SK-N-SH (cell line): ENCODE results near the gene KIF3B. TPM values are rescaled to one million over a fixed set of nuclear protein-coding genes. Genes with fewer than 3 reads are reported as not detected.

Experiments
- CTCF ChIA-PET: fragments of 300-600, 350-600 bp; formaldehyde crosslinking; extraction: SDS; loops from one replicate; lab custom pipeline; 2021; lab: Yijun Ruan, JAX
- POLR2A ChIA-PET: fragments of 350-600 bp; sonication (Branson Sonifier 250); formaldehyde crosslinking; extraction: SDS; loops from one replicate; lab custom pipeline; 2020; ENCODE audit warnings: antibody characterized with exemption, inconsistent platforms; lab: Yijun Ruan, JAX
- DNase-seq: peaks from one replicate; pipeline ENCODE4 v3.0.0; 2012
- H2AFZ ChIP-seq: fragments of 200-600 bp; sonication (generic); 2 replicates; pipeline ENCODE4 v1.8.1; 2016; ENCODE audit warnings: antibody characterized with exemption, mild to moderate bottlenecking, low read depth
- H3F3A ChIP-seq: fragments of 200-600 bp; sonication (generic); replicated peaks from 2 replicates; pipeline ENCODE3; 2016; ENCODE audit warnings: antibody characterized with exemption, mild to moderate bottlenecking; ENCODE audit not compliant: insufficient read depth
- H3K27ac ChIP-seq, 2 experiments: fragments of 200-500 bp in 1 of 2; fragments of 200-600 bp in 1 of 2; sonication (Bioruptor generic) in 1 of 2; sonication (generic), shearing (Covaris generic) in 1 of 2; 2 replicates each; pipeline versions ENCODE4 v1.5.1 to v1.6.1; 2014 to 2016; ENCODE audit warnings: low read depth in 2 of 2, inconsistent platforms in 1 of 2, low read length in 1 of 2, mild to moderate bottlenecking in 1 of 2, mixed read lengths in 1 of 2
- H3K27me3 ChIP-seq: fragments of 200-600 bp; sonication (generic), shearing (Covaris generic); 2 replicates; pipeline ENCODE4 v1.6.1; 2016; ENCODE audit warnings: mixed run types; ENCODE audit not compliant: insufficient read depth
- H3K36me3 ChIP-seq, 2 experiments: fragments of 200-500 bp in 1 of 2; fragments of 200-600 bp in 1 of 2; sonication (Bioruptor generic) in 1 of 2; sonication (generic) in 1 of 2; replicated peaks in 1 of 2; 2 replicates each; pipeline versions ENCODE3 to v1.5.1; 2014 to 2016; ENCODE audit warnings: low read length in 1 of 2, mild to moderate bottlenecking in 1 of 2; ENCODE audit not compliant: insufficient read depth in 2 of 2, control insufficient read depth in 1 of 2
- H3K4me1 ChIP-seq, 2 experiments: fragments of 200-500 bp in 1 of 2; fragments of 200-600 bp in 1 of 2; sonication (Bioruptor generic) in 1 of 2; sonication (generic), shearing (Covaris generic) in 1 of 2; 2 replicates each; pipeline versions ENCODE4 v1.5.1 to v1.6.1; 2014 to 2016; ENCODE audit warnings: low read depth in 1 of 2, low read length in 1 of 2, mixed run types in 1 of 2; ENCODE audit not compliant: insufficient read depth in 2 of 2, control insufficient read depth in 1 of 2
- H3K4me2 ChIP-seq: fragments of 200-600 bp; sonication (generic), shearing (Covaris generic); 2 replicates; pipeline ENCODE4 v1.6.1; 2017; ENCODE audit warnings: mixed run types
- H3K4me3 ChIP-seq, 2 experiments: fragments of 200-500 bp in 1 of 2; fragments of 200-600 bp in 1 of 2; sonication (Bioruptor generic) in 1 of 2; sonication (generic), shearing (Covaris generic) in 1 of 2; 2 replicates each; pipeline versions ENCODE4 v1.5.1 to v1.8.1; 2014 to 2016; ENCODE audit warnings: low read depth in 2 of 2, inconsistent platforms in 1 of 2, low read length in 1 of 2, mild to moderate bottlenecking in 1 of 2, mixed read lengths in 1 of 2, moderate library complexity in 1 of 2
- H3K79me2 ChIP-seq: fragments of 200-600 bp; sonication (generic); 2 replicates; pipeline ENCODE4 v1.8.1; 2017; ENCODE audit warnings: mild to moderate bottlenecking; ENCODE audit not compliant: insufficient read depth
- H3K9ac ChIP-seq: fragments of 200-600 bp; sonication (generic); 2 replicates; pipeline ENCODE4 v1.6.1; 2017; ENCODE audit warnings: mixed run types
- H3K9me2 ChIP-seq: fragments of 200-600 bp; sonication (generic); 2 replicates; pipeline ENCODE4 v1.6.1; 2017; ENCODE audit warnings: mixed run types
- H3K9me3 ChIP-seq: fragments of 200-600 bp; sonication (generic); 2 replicates; pipeline ENCODE4 v1.6.1; 2017; ENCODE audit warnings: mixed run types, mild to moderate bottlenecking, moderate library complexity
- H4K20me1 ChIP-seq: fragments of 200-600 bp; sonication (generic); 2 replicates; pipeline ENCODE4 v1.6.1; 2017; ENCODE audit warnings: mild to moderate bottlenecking, mixed run types; ENCODE audit not compliant: insufficient read depth
- ELF1 ChIP-seq: IDR thresholded peaks from 2 replicates; pipeline ENCODE4 v1.4.0; 2012
- GATA2 ChIP-seq: sonication (generic); formaldehyde crosslinking; IDR thresholded peaks from 2 replicates; pipeline ENCODE4 v1.5.0; 2020; ENCODE audit warnings: mild to moderate bottlenecking, missing genetic modification reagents
- NFIC ChIP-seq: IDR thresholded peaks from 2 replicates; pipeline ENCODE4 v1.4.0; 2012; ENCODE audit warnings: borderline replicate concordance
- NRF1 ChIP-seq: IDR thresholded peaks from 2 replicates; pipeline ENCODE4 v1.6.1; 2012; ENCODE audit warnings: low read depth, mild to moderate bottlenecking, low read length
- PBX3 ChIP-seq: IDR thresholded peaks from 2 replicates; pipeline ENCODE4; 2012
- POLR2AphosphoS5 ChIP-seq: IDR thresholded peaks from 2 replicates; pipeline ENCODE4 v1.6.1; 2012; ENCODE audit warnings: low read depth, low read length
- RAD21 ChIP-seq: IDR thresholded peaks from 2 replicates; pipeline ENCODE4 v1.6.1; 2012; ENCODE audit warnings: mild to moderate bottlenecking, low read length
- RCOR1 ChIP-seq: fragments of 150-350 bp; IDR thresholded peaks from 2 replicates; pipeline ENCODE4 v1.6.1; 2017; ENCODE audit warnings: antibody characterized with exemption, low read length
- REST ChIP-seq: IDR thresholded peaks from 2 replicates; pipeline ENCODE4 v1.6.1; 2012; ENCODE audit warnings: mild to moderate bottlenecking, low read depth, low read length, moderate library complexity
- SIN3A ChIP-seq: IDR thresholded peaks from 2 replicates; pipeline ENCODE4 v1.6.1; 2012; ENCODE audit warnings: low read depth, mild to moderate bottlenecking, low read length, moderate library complexity, borderline replicate concordance
- SMC3 ChIP-seq: IDR thresholded peaks from 2 replicates; pipeline ENCODE4 v1.6.1; 2012; ENCODE audit warnings: low read depth, low read length, improper control_type of control experiment
- TAF1 ChIP-seq: IDR thresholded peaks from 2 replicates; pipeline ENCODE4 v1.6.1; 2012; ENCODE audit warnings: low read depth, mild to moderate bottlenecking, low read length, moderate library complexity, borderline replicate concordance
- TCF12 ChIP-seq: IDR thresholded peaks from 2 replicates; pipeline ENCODE4 v1.4.0; 2012
- USF1 ChIP-seq: IDR thresholded peaks from 2 replicates; pipeline ENCODE4 v1.4.0; 2012; ENCODE audit warnings: low read depth, borderline replicate concordance
- USF2 ChIP-seq: fragments of 150-350 bp; IDR thresholded peaks from 2 replicates; pipeline ENCODE4 v1.6.1; 2017; ENCODE audit warnings: antibody characterized with exemption, low read length, low read depth, borderline replicate concordance
- YY1 ChIP-seq: IDR thresholded peaks from 2 replicates; pipeline ENCODE4 v1.4.0; 2012; ENCODE audit warnings: low read depth, mild to moderate bottlenecking
- ZBTB33 ChIP-seq: IDR thresholded peaks from 2 replicates; pipeline ENCODE4 v1.4.0; 2012; ENCODE audit warnings: low read depth, borderline replicate concordance
- WGBS: methylation state at CpG from one replicate; pipeline ENCODE4 v1.1.6; 2017; ENCODE audit warnings: low lambda C conversion rate; 5-methylcytosine and 5-hydroxymethylcytosine counted together
- polyA plus RNA-seq, 3 experiments: library from polyadenylated mRNA; depleted of rRNA; stranded (reverse); fragments of >200 nt; gene quantifications; 2 replicates each; pipeline ENCODE4 v1.2.3, GENCODE V29; 2012

The KIF3B gene
- polyA plus RNA-seq, 1 of the 3 experiments (the other 2 are of a cell fraction), result 18.6 TPM

GRCh38 chr20:32356622-32357374, 79.3 kb downstream of the KIF3B start:
- Histone ChIP-seq H3K4me1 (peaks cover 13 to 26% of the 10 kb centered on the region in 2 experiments; a peak in 3 of 4 replicates), H3K9me2 (no peaks in the 10 kb centered on the region), H2AFZ (peak overlapping the region; percentile 80; the same call in 1 of the 2 replicates), H3F3A (peaks cover 43% of the 10 kb centered on the region), H3K9ac (peak overlapping the region; percentile 95), H4K20me1 (peaks cover 29% of the 10 kb centered on the region), H3K4me2 (peak overlapping the region; percentile 84), H3K9me3 (no peaks in the 10 kb centered on the region), H3K27me3 (no peaks in the 10 kb centered on the region), H3K36me3 (peaks cover 0 to 4% of the 10 kb centered on the region in 2 experiments), H3K27ac (peak overlapping the region; percentile 95), H3K79me2 (peaks cover 31% of the 10 kb centered on the region), H3K4me3 (peak overlapping the region; percentile 67 to 92)
- no peak for DNase-seq
- WGBS, result 49% methylated on average over 13 of the region's 13 CpGs
- TF ChIP-seq NFIC (peak; percentile 39; the same call in 1 of the 2 replicates), GATA2 (CRISPR knock-in tag) (no peak)
- ChIA-PET CTCF (interaction anchor here (0.9 to 3.3 kb wide), 4 partner anchors 20 to 129 kb away, joined by 3 to 13 read pairs (median 5); no protein-coding TSS in a partner anchor), POLR2A (no interaction called here)

- Histone ChIP-seq H3K9me3 (no peaks in the 10 kb centered on the region), H3K79me2 (peaks cover 37% of the 10 kb centered on the region), H3K27ac (peak overlapping the region; percentile 95), H3F3A (peaks cover 43% of the 10 kb centered on the region), H3K4me1 (peaks cover 13 to 26% of the 10 kb centered on the region in 2 experiments; a peak in 3 of 4 replicates), H3K4me2 (peak overlapping the region; percentile 84), H3K9ac (peak overlapping the region; percentile 95), H3K36me3 (peaks cover 0 to 4% of the 10 kb centered on the region in 2 experiments), H3K9me2 (no peaks in the 10 kb centered on the region), H2AFZ (peak overlapping the region; percentile 80), H4K20me1 (peaks cover 35% of the 10 kb centered on the region), H3K4me3 (peak overlapping the region; percentile 67 to 92), H3K27me3 (no peaks in the 10 kb centered on the region)
- DNase-seq, result peak; percentile 22
- ChIA-PET CTCF (interaction anchor here (0.9 to 3.3 kb wide), 4 partner anchors 21 to 128 kb away, joined by 3 to 13 read pairs (median 5); no protein-coding TSS in a partner anchor), POLR2A (interaction anchor here (0.6 to 2.2 kb wide), 6 partner anchors 12 to 141 kb away, joined by 3 to 7 read pairs (median 4); no protein-coding TSS in a partner anchor)
- under 1% methylated on average over 11 of the region's 11 CpGs for WGBS
- TF ChIP-seq YY1, result no peak
- no peak for TF ChIP-seq TAF1
- no peak for TF ChIP-seq RCOR1
- no peak; the same call in 1 of the 2 replicates for TF ChIP-seq PBX3
- TF ChIP-seq ELF1, result no peak
- TF ChIP-seq REST, result peak; percentile 59; the same call in 1 of the 2 replicates
- no peak for TF ChIP-seq SIN3A
- TF ChIP-seq SMC3, result no peak
- no peak for TF ChIP-seq NRF1
- TF ChIP-seq ZBTB33, result no peak
- no peak for TF ChIP-seq USF2
- TF ChIP-seq GATA2 (CRISPR knock-in tag), result no peak
- TF ChIP-seq USF1, result no peak
- TF ChIP-seq POLR2AphosphoS5, result no peak
- TF ChIP-seq RAD21, result no peak
- no peak for TF ChIP-seq NFIC
- TF ChIP-seq TCF12, result no peak
Observed at GRCh38 chr20:32357375-32357868, 80.0 kb downstream of the KIF3B start.
